ENCODE data around the gene RASGEF1B.

DNA sequence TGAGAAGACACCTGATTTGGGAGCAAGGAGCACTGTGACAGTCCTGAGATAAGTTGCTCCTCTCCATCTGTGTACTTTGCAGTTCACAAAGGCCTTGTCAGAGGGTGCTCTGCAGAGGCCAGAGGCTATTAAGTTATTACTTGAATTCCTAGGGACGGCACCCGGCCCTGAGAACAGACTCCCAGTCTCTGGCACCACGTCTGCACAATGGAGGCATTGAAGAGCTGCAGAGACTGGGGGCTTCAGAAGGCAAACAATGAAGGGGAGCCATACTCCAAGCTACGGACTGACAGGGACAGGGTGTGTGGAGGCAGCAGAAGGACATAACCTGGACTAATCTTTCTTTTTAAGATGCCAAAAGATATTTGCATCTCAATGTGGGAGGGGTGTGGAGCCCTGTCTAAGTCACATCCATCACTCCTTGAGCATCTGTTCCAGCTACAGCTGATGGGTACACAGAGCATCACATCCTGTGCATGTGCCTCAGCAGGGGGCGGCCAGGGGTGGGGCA, 11.5 kb downstream of the RASGEF1B start:
- TF ChIP-seq EP300 (IDR thresholded peaks at IDR 0.05): no peak
- TF ChIP-seq, protein P1, sequence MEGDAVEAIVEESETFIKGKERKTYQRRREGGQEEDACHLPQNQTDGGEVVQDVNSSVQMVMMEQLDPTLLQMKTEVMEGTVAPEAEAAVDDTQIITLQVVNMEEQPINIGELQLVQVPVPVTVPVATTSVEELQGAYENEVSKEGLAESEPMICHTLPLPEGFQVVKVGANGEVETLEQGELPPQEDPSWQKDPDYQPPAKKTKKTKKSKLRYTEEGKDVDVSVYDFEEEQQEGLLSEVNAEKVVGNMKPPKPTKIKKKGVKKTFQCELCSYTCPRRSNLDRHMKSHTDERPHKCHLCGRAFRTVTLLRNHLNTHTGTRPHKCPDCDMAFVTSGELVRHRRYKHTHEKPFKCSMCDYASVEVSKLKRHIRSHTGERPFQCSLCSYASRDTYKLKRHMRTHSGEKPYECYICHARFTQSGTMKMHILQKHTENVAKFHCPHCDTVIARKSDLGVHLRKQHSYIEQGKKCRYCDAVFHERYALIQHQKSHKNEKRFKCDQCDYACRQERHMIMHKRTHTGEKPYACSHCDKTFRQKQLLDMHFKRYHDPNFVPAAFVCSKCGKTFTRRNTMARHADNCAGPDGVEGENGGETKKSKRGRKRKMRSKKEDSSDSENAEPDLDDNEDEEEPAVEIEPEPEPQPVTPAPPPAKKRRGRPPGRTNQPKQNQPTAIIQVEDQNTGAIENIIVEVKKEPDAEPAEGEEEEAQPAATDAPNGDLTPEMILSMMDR (IDR thresholded peaks at IDR 0.05): no peak
- no peak for TF ChIP-seq CBX2 (IDR thresholded peaks at IDR 0.05; ENCODE audit: borderline replicate concordance, low read depth)
- no peak for TF ChIP-seq MAZ (IDR thresholded peaks at IDR 0.05; ENCODE audit: borderline replicate concordance, low read depth, low read length)
- no peak for TF ChIP-seq SMC3 (IDR thresholded peaks at IDR 0.05)
- TF ChIP-seq POLR2A (IDR thresholded peaks at IDR 0.05; ENCODE audit: low read length): no peak
- TF ChIP-seq CEBPB (IDR thresholded peaks at IDR 0.05): no peak
- no peak for TF ChIP-seq KDM1A (IDR thresholded peaks at IDR 0.05; ENCODE audit: low read depth)
- TF ChIP-seq EHF (CRISPR knock-in tag; IDR thresholded peaks at IDR 0.05): no peak
- TF ChIP-seq, protein P2, sequence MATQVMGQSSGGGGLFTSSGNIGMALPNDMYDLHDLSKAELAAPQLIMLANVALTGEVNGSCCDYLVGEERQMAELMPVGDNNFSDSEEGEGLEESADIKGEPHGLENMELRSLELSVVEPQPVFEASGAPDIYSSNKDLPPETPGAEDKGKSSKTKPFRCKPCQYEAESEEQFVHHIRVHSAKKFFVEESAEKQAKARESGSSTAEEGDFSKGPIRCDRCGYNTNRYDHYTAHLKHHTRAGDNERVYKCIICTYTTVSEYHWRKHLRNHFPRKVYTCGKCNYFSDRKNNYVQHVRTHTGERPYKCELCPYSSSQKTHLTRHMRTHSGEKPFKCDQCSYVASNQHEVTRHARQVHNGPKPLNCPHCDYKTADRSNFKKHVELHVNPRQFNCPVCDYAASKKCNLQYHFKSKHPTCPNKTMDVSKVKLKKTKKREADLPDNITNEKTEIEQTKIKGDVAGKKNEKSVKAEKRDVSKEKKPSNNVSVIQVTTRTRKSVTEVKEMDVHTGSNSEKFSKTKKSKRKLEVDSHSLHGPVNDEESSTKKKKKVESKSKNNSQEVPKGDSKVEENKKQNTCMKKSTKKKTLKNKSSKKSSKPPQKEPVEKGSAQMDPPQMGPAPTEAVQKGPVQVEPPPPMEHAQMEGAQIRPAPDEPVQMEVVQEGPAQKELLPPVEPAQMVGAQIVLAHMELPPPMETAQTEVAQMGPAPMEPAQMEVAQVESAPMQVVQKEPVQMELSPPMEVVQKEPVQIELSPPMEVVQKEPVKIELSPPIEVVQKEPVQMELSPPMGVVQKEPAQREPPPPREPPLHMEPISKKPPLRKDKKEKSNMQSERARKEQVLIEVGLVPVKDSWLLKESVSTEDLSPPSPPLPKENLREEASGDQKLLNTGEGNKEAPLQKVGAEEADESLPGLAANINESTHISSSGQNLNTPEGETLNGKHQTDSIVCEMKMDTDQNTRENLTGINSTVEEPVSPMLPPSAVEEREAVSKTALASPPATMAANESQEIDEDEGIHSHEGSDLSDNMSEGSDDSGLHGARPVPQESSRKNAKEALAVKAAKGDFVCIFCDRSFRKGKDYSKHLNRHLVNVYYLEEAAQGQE (IDR thresholded peaks at IDR 0.05): no peak
- TF ChIP-seq ESRRA (IDR thresholded peaks at IDR 0.05; ENCODE audit: borderline replicate concordance, low read length): no peak
- TF ChIP-seq KDM5A (IDR thresholded peaks at IDR 0.05): no peak
- no peak for TF ChIP-seq RAD21 (conservative IDR thresholded peaks at IDR 0.05 in 1 of 2, IDR thresholded peaks at IDR 0.05 in 1 of 2)
- no peak for TF ChIP-seq RARB (CRISPR knock-in tag; IDR thresholded peaks at IDR 0.05)

Data from A549 (cell line).